ENCODE results near the gene MNAT1.

MNAT1 gene

DNA sequence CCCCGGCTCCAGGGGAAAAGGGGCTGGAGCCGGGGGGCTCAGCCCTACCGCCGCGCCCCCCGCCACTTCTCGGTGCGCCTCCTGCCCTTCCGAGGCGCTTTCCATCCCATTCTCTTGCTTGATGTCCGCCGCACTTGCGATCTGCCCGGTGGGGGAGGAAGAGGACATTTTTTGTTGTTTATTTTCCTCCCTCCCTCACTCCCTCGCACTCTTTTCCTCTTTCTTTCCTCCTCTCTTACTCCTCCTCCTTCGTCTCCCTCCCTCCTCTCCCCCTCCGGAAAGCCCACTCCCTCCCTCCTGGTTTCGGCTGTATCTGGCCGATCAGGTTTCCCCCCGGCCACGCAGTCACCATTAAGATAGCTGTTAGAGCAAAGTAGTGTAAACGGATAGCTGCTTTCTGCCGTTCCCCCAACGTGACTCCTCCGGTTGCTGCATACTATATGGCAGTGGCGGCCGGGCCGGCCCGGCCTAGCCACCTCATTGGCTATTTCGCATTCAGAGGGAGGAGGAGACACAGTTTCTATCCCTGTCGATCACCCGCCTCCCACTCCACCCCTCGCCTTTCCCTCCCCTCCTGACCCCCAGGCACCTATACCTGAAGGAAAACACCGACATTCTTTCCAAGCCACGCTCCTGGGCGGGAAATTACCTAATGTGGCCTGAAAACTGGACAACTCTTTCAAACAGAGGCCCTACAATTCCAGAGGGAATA, 10.5 kb upstream of the MNAT1 start, which contains the start of gene SIX4 (continued):
- TF ChIP-seq YY2 (tag by site-specific recombination; IDR thresholded peaks at IDR 0.05) = peak; percentile 27; the same call in 1 of the 2 replicates
- peak; percentile 41; the same call in 1 of the 2 replicates for TF ChIP-seq ZNF843 (tag by site-specific recombination; IDR thresholded peaks at IDR 0.05)
- no peak for TF ChIP-seq KLF1 (tag by site-specific recombination; IDR thresholded peaks at IDR 0.05)
- no peak for TF ChIP-seq KLF7 (tag by site-specific recombination; IDR thresholded peaks at IDR 0.05; ENCODE audit: borderline replicate concordance)
- no peak for TF ChIP-seq ZNF677 (tag by site-specific recombination; IDR thresholded peaks at IDR 0.05)
- no peak for TF ChIP-seq ZNF580 (tag by site-specific recombination; IDR thresholded peaks at IDR 0.05)
- TF ChIP-seq ZNF292 (tag by site-specific recombination; IDR thresholded peaks at IDR 0.05; ENCODE audit: borderline replicate concordance, low read depth) = no peak
- no peak for TF ChIP-seq BCL11B (tag by site-specific recombination; IDR thresholded peaks at IDR 0.05; ENCODE audit: low read depth)
- TF ChIP-seq ZNF48 (tag by site-specific recombination; IDR thresholded peaks at IDR 0.05) = no peak
- no peak for TF ChIP-seq CTCF (tag by site-specific recombination; IDR thresholded peaks at IDR 0.05)
- TF ChIP-seq, protein P1, sequence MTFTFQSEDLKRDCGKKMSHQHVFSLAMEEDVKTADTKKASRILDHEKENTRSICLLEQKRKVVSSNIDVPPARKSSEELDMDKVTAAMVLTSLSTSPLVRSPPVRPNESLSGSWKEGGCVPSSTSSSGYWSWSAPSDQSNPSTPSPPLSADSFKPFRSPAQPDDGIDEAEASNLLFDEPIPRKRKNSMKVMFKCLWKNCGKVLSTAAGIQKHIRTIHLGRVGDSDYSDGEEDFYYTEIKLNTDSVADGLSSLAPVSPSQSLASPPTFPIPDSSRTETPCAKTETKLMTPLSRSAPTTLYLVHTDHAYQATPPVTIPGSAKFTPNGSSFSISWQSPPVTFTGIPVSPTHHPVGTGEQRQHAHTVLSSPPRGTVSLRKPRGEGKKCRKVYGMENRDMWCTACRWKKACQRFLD (tag by site-specific recombination; IDR thresholded peaks at IDR 0.05) = no peak
- TF ChIP-seq, protein P2, sequence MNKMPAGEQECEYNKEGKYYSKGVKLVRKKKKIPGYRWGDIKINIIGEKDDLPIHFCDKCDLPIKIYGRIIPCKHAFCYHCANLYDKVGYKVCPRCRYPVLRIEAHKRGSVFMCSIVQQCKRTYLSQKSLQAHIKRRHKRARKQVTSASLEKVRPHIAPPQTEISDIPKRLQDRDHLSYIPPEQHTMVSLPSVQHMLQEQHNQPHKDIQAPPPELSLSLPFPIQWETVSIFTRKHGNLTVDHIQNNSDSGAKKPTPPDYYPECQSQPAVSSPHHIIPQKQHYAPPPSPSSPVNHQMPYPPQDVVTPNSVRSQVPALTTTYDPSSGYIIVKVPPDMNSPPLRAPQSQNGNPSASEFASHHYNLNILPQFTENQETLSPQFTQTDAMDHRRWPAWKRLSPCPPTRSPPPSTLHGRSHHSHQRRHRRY (tag by site-specific recombination; IDR thresholded peaks at IDR 0.05) = no peak
- no peak for TF ChIP-seq ZNF350 (tag by site-specific recombination; IDR thresholded peaks at IDR 0.05)
- no peak for TF ChIP-seq ZNF560 (tag by site-specific recombination; IDR thresholded peaks at IDR 0.05; ENCODE audit: borderline replicate concordance)
- no peak for TF ChIP-seq ZNF513 (tag by site-specific recombination; IDR thresholded peaks at IDR 0.05)
- no peak for TF ChIP-seq ZNF747 (tag by site-specific recombination; IDR thresholded peaks at IDR 0.05)
- no peak for TF ChIP-seq ZNF610 (tag by site-specific recombination; IDR thresholded peaks at IDR 0.05; ENCODE audit: borderline replicate concordance)
- TF ChIP-seq ZNF701 (tag by site-specific recombination; IDR thresholded peaks at IDR 0.05) = no peak
- TF ChIP-seq MZF1 (tag by site-specific recombination; IDR thresholded peaks at IDR 0.05; ENCODE audit: borderline replicate concordance) = peak; percentile 45; the same call in 1 of the 2 replicates
- TF ChIP-seq ZNF274 (IDR thresholded peaks at IDR 0.05; ENCODE audit: low read length) = no peak
- no peak for TF ChIP-seq ZNF274 (tag by site-specific recombination; IDR thresholded peaks at IDR 0.05; ENCODE audit: borderline replicate concordance)
- no peak for TF ChIP-seq ZNF174 (tag by site-specific recombination; IDR thresholded peaks at IDR 0.05)
- peak; percentile 66; the same call in 1 of the 2 replicates for TF ChIP-seq ZBTB17 (tag by site-specific recombination; IDR thresholded peaks at IDR 0.05)
- no peak for TF ChIP-seq ZNF785 (tag by site-specific recombination; IDR thresholded peaks at IDR 0.05)
- peak; percentile 100 for TF ChIP-seq ZNF341 (tag by site-specific recombination; IDR thresholded peaks at IDR 0.05; ENCODE audit: low read depth)
- TF ChIP-seq, protein P3, sequence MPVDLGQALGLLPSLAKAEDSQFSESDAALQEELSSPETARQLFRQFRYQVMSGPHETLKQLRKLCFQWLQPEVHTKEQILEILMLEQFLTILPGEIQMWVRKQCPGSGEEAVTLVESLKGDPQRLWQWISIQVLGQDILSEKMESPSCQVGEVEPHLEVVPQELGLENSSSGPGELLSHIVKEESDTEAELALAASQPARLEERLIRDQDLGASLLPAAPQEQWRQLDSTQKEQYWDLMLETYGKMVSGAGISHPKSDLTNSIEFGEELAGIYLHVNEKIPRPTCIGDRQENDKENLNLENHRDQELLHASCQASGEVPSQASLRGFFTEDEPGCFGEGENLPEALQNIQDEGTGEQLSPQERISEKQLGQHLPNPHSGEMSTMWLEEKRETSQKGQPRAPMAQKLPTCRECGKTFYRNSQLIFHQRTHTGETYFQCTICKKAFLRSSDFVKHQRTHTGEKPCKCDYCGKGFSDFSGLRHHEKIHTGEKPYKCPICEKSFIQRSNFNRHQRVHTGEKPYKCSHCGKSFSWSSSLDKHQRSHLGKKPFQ (tag by site-specific recombination; IDR thresholded peaks at IDR 0.05) = no peak
- TF ChIP-seq FEZF1 (tag by site-specific recombination; IDR thresholded peaks at IDR 0.05) = peak; percentile 50
- TF ChIP-seq ZNF266 (tag by site-specific recombination; IDR thresholded peaks at IDR 0.05; ENCODE audit: low read depth) = no peak
- TF ChIP-seq ZNF37A (tag by site-specific recombination; IDR thresholded peaks at IDR 0.05) = no peak
- TF ChIP-seq ZNF792 (tag by site-specific recombination; IDR thresholded peaks at IDR 0.05) = 0 out of 2 replicates have a peak, but pooled peaks have one; percentile 56
- peak; percentile 82 for TF ChIP-seq SP2 (tag by site-specific recombination; IDR thresholded peaks at IDR 0.05)
- TF ChIP-seq ZNF10 (tag by site-specific recombination; IDR thresholded peaks at IDR 0.05) = no peak
- 0 out of 2 replicates have a peak, but pooled peaks have one; percentile 22 for TF ChIP-seq ZBTB21 (tag by site-specific recombination; IDR thresholded peaks at IDR 0.05)
- TF ChIP-seq ZNF776 (tag by site-specific recombination; IDR thresholded peaks at IDR 0.05; ENCODE audit: borderline replicate concordance) = no peak

Data from HEK293 (cell line).